ENCODE results near the gene DNAJC5.

DNA sequence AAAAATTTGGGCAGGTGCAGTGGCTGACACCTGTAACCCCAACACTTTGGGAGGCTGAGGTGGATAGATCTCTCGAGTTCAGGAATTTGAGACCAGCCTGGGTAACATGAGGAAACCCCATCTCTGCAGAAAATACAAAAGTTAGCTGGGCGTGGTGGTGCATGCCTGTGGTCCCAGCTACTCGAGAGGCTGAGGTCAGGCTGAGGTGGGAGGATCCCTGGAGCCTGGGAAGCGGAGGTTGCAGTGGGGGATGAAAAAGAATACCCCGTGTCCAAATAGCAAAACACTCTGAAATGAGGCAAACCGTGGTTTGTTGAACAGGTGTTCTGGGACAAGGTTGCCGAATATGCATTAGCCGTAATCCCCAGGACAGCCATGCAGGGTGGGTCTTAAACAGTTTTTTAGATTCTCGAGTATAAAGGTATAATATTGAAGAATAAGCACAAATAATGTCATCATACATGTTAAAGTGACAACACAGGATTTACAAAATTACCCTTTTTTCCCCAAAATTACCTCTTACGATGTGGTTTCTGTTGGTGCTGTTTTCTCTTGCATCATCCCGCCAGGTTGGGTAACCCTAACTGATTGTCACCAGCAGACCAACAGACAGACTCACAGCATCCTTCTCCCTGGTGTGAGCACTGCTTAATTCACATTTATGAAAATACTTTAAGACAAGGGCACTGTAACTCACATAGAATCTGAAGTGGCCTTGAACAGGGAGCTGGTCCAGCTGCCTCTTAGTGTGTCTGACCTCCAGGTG is 9.1 kb downstream of the DNAJC5 start:
- TF ChIP-seq NR1H2 (CRISPR knock-in tag; IDR thresholded peaks at IDR 0.05) (no peak), POLR2AphosphoS5 (IDR thresholded peaks at IDR 0.05; ENCODE audit: control insufficient read depth, insufficient read depth, low read depth, low read length) (no peak), NR2C2 (CRISPR knock-in tag; IDR thresholded peaks at IDR 0.05) (no peak), NR2C2 (tag; IDR thresholded peaks at IDR 0.05) (no peak), KLF1 (tag; IDR thresholded peaks at IDR 0.05) (no peak), CTCF (IDR thresholded peaks at IDR 0.05 in 2 of 3, conservative IDR thresholded peaks at IDR 0.05 in 1 of 3; ENCODE audit: insufficient read depth in 2 of 3, low read depth in 1 of 3, low read length in 3 of 3) (no peak), SP1 (CRISPR knock-in tag; IDR thresholded peaks at IDR 0.05) (no peak), ATF4 (CRISPR knock-in tag; IDR thresholded peaks at IDR 0.05) (no peak)
